ENCODE results near the gene PRKD2. TPM values are rescaled to one million over a fixed set of nuclear protein-coding genes. Genes with fewer than 3 reads are reported as not detected.

PRKD2 gene
- total RNA-seq, 4 donors from 2014 or later, result 57.0 to 88.8 (median 64.0) TPM

DNA sequence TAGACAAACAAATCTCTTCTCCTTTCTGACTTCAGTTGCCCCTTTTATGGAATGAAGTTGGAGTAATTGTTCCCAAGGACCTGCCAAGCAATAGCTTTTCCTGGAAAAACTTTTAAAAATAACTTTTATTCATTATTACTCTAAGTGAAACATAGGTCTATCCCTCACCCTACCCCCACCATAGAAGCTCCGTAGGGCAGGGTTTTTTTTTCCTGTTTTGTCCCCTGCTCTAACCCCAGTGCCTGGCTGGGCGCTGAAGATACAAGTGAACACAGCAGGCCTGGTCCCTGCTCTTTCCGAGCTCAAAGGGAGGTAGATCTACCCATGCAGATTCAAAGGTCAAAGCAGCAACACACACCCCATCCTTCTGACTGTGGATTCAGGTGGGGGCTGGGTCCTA, 72.2 kb downstream of the PRKD2 start:
- DNase-seq, result no peak
- no peaks in the 10 kb centered on the region for H3K9me3 ChIP-seq
- no peak overlapping the region for H3K27ac ChIP-seq

DNA sequence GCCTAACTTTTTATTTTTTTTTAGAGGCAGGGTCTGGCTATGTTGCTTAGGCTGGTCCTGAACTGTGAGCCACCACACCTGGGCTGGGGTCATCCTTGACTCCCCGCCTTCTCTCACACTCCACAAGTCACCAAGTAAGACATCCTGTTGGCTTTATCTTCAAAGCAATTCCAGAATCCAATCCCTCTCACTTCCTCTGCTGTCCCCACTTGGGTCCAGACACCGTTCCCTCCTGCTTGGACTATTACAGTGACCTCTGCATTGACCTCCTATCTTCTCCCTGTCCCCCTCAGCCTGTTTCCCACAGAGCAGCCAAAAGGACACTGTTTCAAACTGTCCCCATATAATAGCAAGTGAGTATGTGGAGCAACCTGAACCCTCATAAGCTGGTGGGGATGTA, 76.3 kb downstream of the PRKD2 start:
- Histone ChIP-seq H3K4me1 (peaks cover 0 to 33% (median 16%) of the 10 kb centered on the region in 4 donors), H3K27ac (no peak overlapping the region), H3K4me3 (no peak overlapping the region), H3K27me3 (no peaks in the 10 kb centered on the region), H3K9me3 (no peaks in the 10 kb centered on the region), H3K36me3 (no peaks in the 10 kb centered on the region)
- no peak for DNase-seq
- TF ChIP-seq, protein P1, sequence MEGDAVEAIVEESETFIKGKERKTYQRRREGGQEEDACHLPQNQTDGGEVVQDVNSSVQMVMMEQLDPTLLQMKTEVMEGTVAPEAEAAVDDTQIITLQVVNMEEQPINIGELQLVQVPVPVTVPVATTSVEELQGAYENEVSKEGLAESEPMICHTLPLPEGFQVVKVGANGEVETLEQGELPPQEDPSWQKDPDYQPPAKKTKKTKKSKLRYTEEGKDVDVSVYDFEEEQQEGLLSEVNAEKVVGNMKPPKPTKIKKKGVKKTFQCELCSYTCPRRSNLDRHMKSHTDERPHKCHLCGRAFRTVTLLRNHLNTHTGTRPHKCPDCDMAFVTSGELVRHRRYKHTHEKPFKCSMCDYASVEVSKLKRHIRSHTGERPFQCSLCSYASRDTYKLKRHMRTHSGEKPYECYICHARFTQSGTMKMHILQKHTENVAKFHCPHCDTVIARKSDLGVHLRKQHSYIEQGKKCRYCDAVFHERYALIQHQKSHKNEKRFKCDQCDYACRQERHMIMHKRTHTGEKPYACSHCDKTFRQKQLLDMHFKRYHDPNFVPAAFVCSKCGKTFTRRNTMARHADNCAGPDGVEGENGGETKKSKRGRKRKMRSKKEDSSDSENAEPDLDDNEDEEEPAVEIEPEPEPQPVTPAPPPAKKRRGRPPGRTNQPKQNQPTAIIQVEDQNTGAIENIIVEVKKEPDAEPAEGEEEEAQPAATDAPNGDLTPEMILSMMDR (IDR thresholded peaks at IDR 0.05), result no peak
- no peak for TF ChIP-seq POLR2A (IDR thresholded peaks at IDR 0.05)

More for the DNA sequence above, 72.2 kb downstream of the PRKD2 start:
- TF ChIP-seq, protein P1 (IDR thresholded peaks at IDR 0.05), result no peak
- no peak for TF ChIP-seq POLR2A (IDR thresholded peaks at IDR 0.05)
- Histone ChIP-seq H3K4me1 (peaks cover 0 to 11% (median 1%) of the 10 kb centered on the region in 4 donors), H3K27me3 (peaks cover 0 to under 1% of the 10 kb centered on the region in 2 donors), H3K4me3 (no peak overlapping the region), H3K36me3 (no peaks in the 10 kb centered on the region)

- TF ChIP-seq, protein P1 (IDR thresholded peaks at IDR 0.05), result no peak
- no peak for TF ChIP-seq POLR2A (IDR thresholded peaks at IDR 0.05)
- Histone ChIP-seq H3K4me3 (peak overlapping the region; percentile 16 to 46 (median 39)), H3K9me3 (no peaks in the 10 kb centered on the region), H3K4me1 (peaks cover 0 to 31% (median 18%) of the 10 kb centered on the region in 4 donors), H3K36me3 (no peaks in the 10 kb centered on the region), H3K27me3 (peaks cover 0 to 6% of the 10 kb centered on the region in 2 donors), H3K27ac (peak overlapping the region; percentile 3 to 80 (median 74))
- DNase-seq, result no peak
These were observed 77.3 kb downstream of the PRKD2 start for GRCh38 chr19:46639358-46640182.

DNA sequence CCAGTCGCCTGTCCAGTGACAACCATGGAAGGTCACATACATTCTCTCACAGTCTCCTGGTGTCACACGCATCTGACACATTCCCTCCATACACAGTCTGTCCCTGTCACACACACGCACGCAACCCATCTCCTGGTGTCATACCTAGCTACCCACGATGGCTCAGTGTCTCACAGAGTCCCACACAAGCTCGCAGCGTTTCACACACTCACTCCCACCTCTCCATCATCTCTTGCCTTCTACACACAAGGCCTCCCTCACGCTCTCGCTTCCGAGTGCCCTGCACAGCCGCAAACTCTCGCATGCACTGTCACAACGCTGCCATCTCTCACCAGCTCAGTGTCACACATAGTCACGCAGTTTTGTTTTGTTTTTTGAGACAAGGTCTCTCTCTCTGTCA, 79.7 kb downstream of the PRKD2 start:
- Histone ChIP-seq H3K4me3 (no peak overlapping the region), H3K4me1 (peaks cover 4 to 45% (median 30%) of the 10 kb centered on the region in 4 donors), H3K27me3 (peaks cover 0 to 10% of the 10 kb centered on the region in 2 donors)

GRCh38 chr19:46635920-46636761, 80.8 kb downstream of the PRKD2 start, which contains the start of gene GNG8:
Gene GNG8 (minus strand): TSS chr19:46636202. CDS start chr19:46634682, 1,520 bp downstream.
- Histone ChIP-seq H3K4me1 (peaks cover 4 to 45% (median 30%) of the 10 kb centered on the region in 4 donors), H3K9me3 (no peaks in the 10 kb centered on the region), H3K27me3 (peaks cover 0 to 10% of the 10 kb centered on the region in 2 donors), H3K27ac (peak within 1 kb of the TSS in 1 of 4 donors; percentile 14), H3K4me3 (no peak within 1 kb of the TSS), H3K36me3 (no peaks in the 10 kb centered on the region)
- TF ChIP-seq POLR2A (IDR thresholded peaks at IDR 0.05), result no peak
- TF ChIP-seq, protein P1 (IDR thresholded peaks at IDR 0.05), result no peak
- no peak for DNase-seq

More for the DNA sequence above, 79.7 kb downstream of the PRKD2 start:
- H3K36me3 ChIP-seq, result no peaks in the 10 kb centered on the region
- H3K9me3 ChIP-seq, result no peaks in the 10 kb centered on the region
- DNase-seq, result no peak
- TF ChIP-seq POLR2A (IDR thresholded peaks at IDR 0.05), result no peak
- TF ChIP-seq, protein P1 (IDR thresholded peaks at IDR 0.05), result no peak
- H3K27ac ChIP-seq, result no peak overlapping the region

All from Peyer's patch (tissue), 4 donors.